GM18505 (cell line): ENCODE data around the gene NSUN6.

ENCODE experiments used
- ATAC-seq: cut with Tn5 transposase; IDR thresholded peaks from one replicate; pipeline ENCODE4 v1.9.1; 2021; ENCODE audit not compliant: unreplicated experiment
- POLR2A ChIP-seq: IDR thresholded peaks from 4 replicates; pipeline ENCODE4 v1.6.1; 2011; ENCODE audit warnings: borderline replicate concordance; ENCODE audit not compliant: insufficient read depth, insufficient read length; ENCODE audit errors: extremely low read depth

The NSUN6 gene

DNA sequence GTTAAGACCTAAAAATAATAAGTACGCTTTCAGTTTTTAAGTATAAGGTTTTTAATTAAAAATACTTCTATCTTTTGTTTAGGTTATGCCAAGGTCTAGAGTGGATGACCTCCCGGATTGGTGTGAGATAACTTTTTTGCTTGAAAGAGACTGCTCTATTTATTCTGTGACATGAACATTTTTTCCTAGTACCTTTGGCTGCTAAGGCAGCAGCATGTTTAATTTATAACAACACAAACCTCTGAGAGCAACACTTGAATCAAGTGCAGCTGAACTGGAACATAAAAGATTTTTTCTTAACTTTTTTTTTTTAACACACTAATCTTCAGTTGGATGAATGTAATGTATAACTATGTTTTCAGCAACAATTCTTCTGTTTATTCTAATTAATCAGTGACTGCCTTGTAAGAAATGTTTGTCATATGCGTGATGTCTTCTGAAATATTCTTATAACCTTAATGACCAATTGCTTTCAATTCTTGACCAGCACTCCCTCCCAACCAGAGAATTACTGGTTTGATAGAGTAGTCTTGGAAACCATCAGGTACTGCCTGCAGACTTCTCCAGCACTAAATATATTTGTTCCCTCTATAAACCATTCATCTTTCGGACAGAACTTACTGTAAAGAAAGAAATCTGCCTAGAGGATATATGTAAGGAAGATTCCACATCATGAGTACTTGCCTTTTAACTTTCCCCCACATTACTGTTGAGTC lies 23.9 kb upstream of the NSUN6 start:
- ATAC-seq = no peak
- no peak for TF ChIP-seq POLR2A

GRCh38 chr10:18668026-18668425 lies 16.6 kb upstream of the NSUN6 start:
- TF ChIP-seq POLR2A = no peak
- no peak for ATAC-seq

- ATAC-seq = no peak
- TF ChIP-seq POLR2A = no peak
Observed at GRCh38 chr10:18666810-18667209, 15.4 kb upstream of the NSUN6 start.

DNA sequence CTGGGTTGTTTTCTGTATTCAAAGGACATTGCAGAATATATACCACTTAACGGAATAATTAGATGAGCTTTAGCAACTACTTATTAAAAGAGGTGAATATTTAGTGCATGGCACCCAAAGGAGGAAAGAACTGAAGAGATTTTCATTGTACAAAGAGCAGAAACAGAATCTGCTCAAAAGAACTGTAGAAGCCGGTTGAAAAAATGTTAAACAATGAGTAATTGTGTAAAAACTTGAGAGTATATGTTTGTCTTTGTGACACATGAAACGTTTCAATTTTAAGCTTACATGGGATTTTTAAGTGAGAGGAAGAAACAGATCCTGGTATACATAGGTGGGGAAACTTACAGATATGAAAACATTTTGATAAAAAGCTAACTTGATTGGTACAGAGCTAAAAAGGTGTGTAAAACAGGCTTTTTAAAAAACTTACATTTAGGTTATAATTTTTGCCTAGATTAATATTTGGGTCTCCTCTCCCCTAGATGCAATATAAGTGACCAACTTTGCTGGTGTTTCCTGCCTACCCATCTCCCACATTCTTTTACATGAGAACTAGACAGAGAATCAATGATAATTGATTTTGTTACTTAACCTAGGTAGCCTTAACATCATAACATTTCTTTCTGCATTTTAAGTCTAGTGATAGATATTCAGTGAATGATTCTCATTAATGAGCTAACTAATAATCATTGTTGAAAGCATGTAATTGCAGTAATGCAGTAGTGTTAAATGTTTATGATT lies 14.6 kb upstream of the NSUN6 start:
- no peak for ATAC-seq
- TF ChIP-seq POLR2A = no peak

- TF ChIP-seq POLR2A = no peak
- no peak for ATAC-seq
Observed at GRCh38 chr10:18664841-18665478, 13.6 kb upstream of the NSUN6 start.

- no peak for TF ChIP-seq POLR2A
- ATAC-seq = no peak
Observed at GRCh38 chr10:18660816-18661431, 9.5 kb upstream of the NSUN6 start.

GRCh38 chr10:18659819-18660535 lies 8.6 kb upstream of the NSUN6 start:
- no peak for TF ChIP-seq POLR2A
- ATAC-seq = peak; percentile 17

- peak; percentile 92 for ATAC-seq
- peak; percentile 87 for TF ChIP-seq POLR2A
Observed at GRCh38 chr10:18659125-18659818, 7.9 kb upstream of the NSUN6 start, which contains the start of gene ARL5B. TSS of gene ARL5B (plus strand) at chr10:18659431. CDS start at chr10:18659638, 207 bp downstream.

GRCh38 chr10:18658271-18659124 lies 7.1 kb upstream of the NSUN6 start:
- no peak for TF ChIP-seq POLR2A
- no peak for ATAC-seq

DNA sequence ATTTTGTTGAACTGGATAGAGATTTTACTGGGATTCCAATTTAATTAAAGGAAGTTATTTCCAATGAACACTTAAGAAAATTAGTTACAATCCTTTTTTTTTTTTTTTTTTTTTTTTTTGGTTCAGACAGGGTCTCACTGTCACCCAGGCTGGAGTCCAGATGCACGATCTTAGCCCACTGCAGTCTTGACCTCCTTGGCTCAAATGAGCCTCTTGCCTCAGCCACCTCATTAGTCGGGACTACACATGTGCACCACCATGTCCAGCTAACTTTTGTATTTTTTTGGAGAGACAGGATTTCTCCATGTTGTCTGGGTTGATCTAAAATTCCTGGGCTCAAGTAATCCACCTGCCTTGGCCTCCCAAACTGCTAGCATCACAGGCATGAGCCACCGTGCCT lies 5.3 kb upstream of the NSUN6 start:
- no peak for TF ChIP-seq POLR2A
- no peak for ATAC-seq

GRCh38 chr10:18653112-18653511 lies 1.7 kb upstream of the NSUN6 start:
- TF ChIP-seq POLR2A = no peak
- ATAC-seq = no peak
